HG03571 (cell line): ENCODE data around the gene SHCBP1L.

Experiments
- ATAC-seq: cut with Tn5 transposase; IDR thresholded peaks from one replicate; pipeline ENCODE4 v1.9.1; 2021; ENCODE audit not compliant: unreplicated experiment

SHCBP1L gene

GRCh38 chr1:182897696-182898095, 55.3 kb downstream of the SHCBP1L start:
- no peak for ATAC-seq

- no peak for ATAC-seq
Measured at GRCh38 chr1:182890927-182891610, 61.9 kb downstream of the SHCBP1L start.

GRCh38 chr1:182889997-182890396, 63.0 kb downstream of the SHCBP1L start:
- no peak for ATAC-seq

- ATAC-seq, result no peak
Measured at GRCh38 chr1:182888736-182889531, 64.0 kb downstream of the SHCBP1L start.

- ATAC-seq, result no peak
Measured at GRCh38 chr1:182886985-182887384, 66.0 kb downstream of the SHCBP1L start.

- ATAC-seq, result no peak
Measured at GRCh38 chr1:182885591-182885990, 67.4 kb downstream of the SHCBP1L start.

- ATAC-seq, result no peak
Measured at GRCh38 chr1:182884872-182885271, 68.1 kb downstream of the SHCBP1L start.

- no peak for ATAC-seq
Measured at GRCh38 chr1:182877842-182878241, 75.1 kb downstream of the SHCBP1L start.

GRCh38 chr1:182877331-182877730, 75.6 kb downstream of the SHCBP1L start:
- no peak for ATAC-seq

- no peak for ATAC-seq
Measured at GRCh38 chr1:182875889-182876288, 77.1 kb downstream of the SHCBP1L start.

GRCh38 chr1:182872881-182873280, 80.1 kb downstream of the SHCBP1L start:
- ATAC-seq, result no peak

- ATAC-seq, result no peak
Measured at GRCh38 chr1:182869241-182869666, 83.7 kb downstream of the SHCBP1L start.

- no peak for ATAC-seq
Measured at GRCh38 chr1:182867861-182868260, 85.1 kb downstream of the SHCBP1L start.

GRCh38 chr1:182863940-182864339, 89.0 kb downstream of the SHCBP1L start:
- ATAC-seq, result no peak

- ATAC-seq, result no peak
Measured at GRCh38 chr1:182862827-182863226, 90.1 kb downstream of the SHCBP1L start.

- ATAC-seq, result no peak
Measured at GRCh38 chr1:182861994-182862393, 91.0 kb downstream of the SHCBP1L start.

- ATAC-seq, result no peak
Measured at GRCh38 chr1:182860658-182861057, 92.3 kb downstream of the SHCBP1L start.

GRCh38 chr1:182857212-182857611, 95.8 kb downstream of the SHCBP1L start:
- ATAC-seq, result no peak

GRCh38 chr1:182855911-182856310, 97.1 kb downstream of the SHCBP1L start:
- ATAC-seq, result no peak

- ATAC-seq, result no peak
Measured at GRCh38 chr1:182851825-182852224, 101.1 kb downstream of the SHCBP1L start.

GRCh38 chr1:182850319-182850718, 102.6 kb downstream of the SHCBP1L start:
- no peak for ATAC-seq
